B cell (primary cell): ENCODE measurements around the gene RNF113A. TPM values are rescaled to one million over a fixed set of nuclear protein-coding genes. Genes with fewer than 3 reads are reported as not detected.
A peak's percentile ranks its signal among the peaks of the same experiment; 100 is the strongest.

Experiments used
- ATAC-seq: fragments of 200-7000 bp; cut with Tn5 transposase; one replicate; pipeline ENCODE4 v1.10.0; 2021; ENCODE audit warnings: low read depth, mild to moderate bottlenecking, moderate number of reproducible peaks, moderate library complexity
- CTCF ChIA-PET: fragments of 350-600 bp; sonication (Branson Sonifier 250); formaldehyde crosslinking; loops from one replicate; lab custom pipeline; 2021; ENCODE audit warnings: antibody characterized with exemption, inconsistent platforms; lab: Charles Lee
- POLR2A ChIA-PET: fragments of 350-600 bp; sonication (Branson Sonifier 250); formaldehyde crosslinking; loops from one replicate; lab custom pipeline; 2021; ENCODE audit warnings: antibody characterized with exemption; lab: Charles Lee
- DNase-seq: peaks from one replicate; pipeline ENCODE4 v3.0.0; 2013
- H2AFZ ChIP-seq: 2 replicates; pipeline ENCODE4 v1.6.1; 2012; ENCODE audit warnings: mild to moderate bottlenecking, low read depth, low read length; ENCODE audit not compliant: insufficient read depth, poor library complexity, severe bottlenecking
- H3K27ac ChIP-seq, 2 donors: 1 replicate in 1 of 2; 2 replicates in 1 of 2; pipeline ENCODE4 v1.5.1; 2012 to 2013; ENCODE audit warnings: low read length in 2 of 2, mild to moderate bottlenecking in 2 of 2, moderate library complexity in 1 of 2
- H3K27me3 ChIP-seq, 4 experiments: fragments of 200-600 bp in 1 of 4; sonication (generic) in 1 of 4; replicated peaks in 1 of 4; 1 replicate in 2 of 4; 2 replicates in 2 of 4; pipeline versions ENCODE4 v1.6.1 to v1.7.0; 2013 to 2016; ENCODE audit warnings: low read length in 3 of 4, mild to moderate bottlenecking in 2 of 4, mixed read lengths in 1 of 4, moderate library complexity in 1 of 4; ENCODE audit not compliant: insufficient read depth in 4 of 4, control insufficient read depth in 3 of 4; ENCODE audit errors: control extremely low read depth in 1 of 4
- H3K36me3 ChIP-seq, 2 experiments: replicated peaks in 1 of 2; 1 replicate in 1 of 2; 2 replicates in 1 of 2; pipeline versions ENCODE4 v1.6.1 to v1.7.1; 2013; ENCODE audit warnings: low read length in 1 of 2; ENCODE audit not compliant: insufficient read depth in 2 of 2, control insufficient read depth in 1 of 2; ENCODE audit errors: control extremely low read depth in 1 of 2, extremely low read depth in 1 of 2
- H3K4me1 ChIP-seq, 2 donors: fragments of 200-600 bp in 1 of 2; sonication (generic) in 1 of 2; 1 replicate in 1 of 2; 2 replicates in 1 of 2; pipeline versions ENCODE4 v1.5.1 to v1.6.1; 2013 to 2017; ENCODE audit warnings: low read length in 2 of 2; ENCODE audit not compliant: control insufficient read depth in 2 of 2, insufficient read depth in 2 of 2
- H3K4me2 ChIP-seq: replicated peaks from 2 replicates; pipeline ENCODE3; 2012; ENCODE audit warnings: mild to moderate bottlenecking, low read depth, low read length; ENCODE audit not compliant: poor library complexity, severe bottlenecking
- H3K4me3 ChIP-seq, 5 experiments: fragments of 200-600 bp in 1 of 5; sonication (generic) in 1 of 5; 1 replicate in 3 of 5; 2 replicates in 2 of 5; pipeline versions ENCODE4 v1.5.1 to v1.7.0; 2011 to 2016; ENCODE audit warnings: low read length in 4 of 5, mild to moderate bottlenecking in 4 of 5, low read depth in 2 of 5, control low read depth in 1 of 5, moderate library complexity in 1 of 5; ENCODE audit not compliant: insufficient read depth in 1 of 5; ENCODE audit errors: control extremely low read depth in 1 of 5, extremely low read depth in 1 of 5
- H3K79me2 ChIP-seq: fragments of 200-600 bp; sonication (generic); one replicate; pipeline ENCODE4 v1.6.0; 2016; ENCODE audit warnings: low read length; ENCODE audit not compliant: control insufficient read depth, insufficient read depth
- H3K9ac ChIP-seq: fragments of 200-600 bp; sonication (generic); 2 replicates; pipeline ENCODE4 v1.6.1; 2017; ENCODE audit warnings: mild to moderate bottlenecking, low read length, moderate library complexity
- H3K9me3 ChIP-seq, 3 donors: one replicate each; pipeline versions ENCODE4 v1.6.1 to v1.7.1; 2013; ENCODE audit warnings: low read length in 2 of 3; ENCODE audit not compliant: control insufficient read depth in 2 of 3, insufficient read depth in 1 of 3; ENCODE audit errors: control extremely low read depth in 1 of 3
- H4K20me1 ChIP-seq: 2 replicates; pipeline ENCODE4 v1.6.0; 2012; ENCODE audit warnings: mild to moderate bottlenecking, low read length; ENCODE audit not compliant: insufficient read depth, control insufficient read depth, poor library complexity, severe bottlenecking
- H3K27ac Mint-ChIP-seq: one replicate; pipeline ENCODE4 v1.8.0; 2021; ENCODE audit warnings: mixed read lengths
- H3K27me3 Mint-ChIP-seq: one replicate; pipeline ENCODE4 v1.8.0; 2021; ENCODE audit warnings: mixed read lengths
- H3K4me1 Mint-ChIP-seq: one replicate; pipeline ENCODE4 v1.8.0; 2021; ENCODE audit warnings: mixed read lengths
- H3K4me3 Mint-ChIP-seq: one replicate; pipeline ENCODE4 v1.8.0; 2021; ENCODE audit warnings: mixed read lengths
- H3K9me3 Mint-ChIP-seq: one replicate; pipeline ENCODE4 v1.8.0; 2022; ENCODE audit warnings: mixed read lengths; ENCODE audit not compliant: insufficient read depth
- CTCF ChIP-seq: fragments of 200-600 bp; IDR thresholded peaks from one replicate; pipeline ENCODE4 v1.8.0; 2022; ENCODE audit warnings: antibody characterized with exemption, mild to moderate bottlenecking
- EZH2 ChIP-seq: IDR thresholded peaks from 2 replicates; pipeline ENCODE4 v1.6.1; 2012; ENCODE audit warnings: borderline replicate concordance, low read depth, mild to moderate bottlenecking, moderate library complexity, low read length; ENCODE audit not compliant: insufficient read depth, poor library complexity, severe bottlenecking
- WGBS: methylation state at CpG from one replicate; pipeline ENCODE4 v1.1.5; 2013; ENCODE audit warnings: missing lambda C conversion rate; ENCODE audit not compliant: insufficient coverage; 5-methylcytosine and 5-hydroxymethylcytosine counted together
- intact Hi-C: fragments of 100-400 bp; cut with micrococcal nuclease; formaldehyde crosslinking; loops from one replicate; pipeline ENCODE4 v1.10.0; 2022
- polyA plus RNA-seq: library from polyadenylated mRNA; depleted of rRNA; stranded (reverse); fragments of >200 nt; gene quantifications from 2 replicates; pipeline ENCODE4 v1.2.3, GENCODE V29; 2012
- total RNA-seq, 2 donors: library from RNA; stranded (reverse); fragments of 120-200 nt in 1 of 2; gene quantifications; 1 replicate in 1 of 2; 2 replicates in 1 of 2; pipeline versions ENCODE4 v1.2.3 to v1.2.4, GENCODE V29; 2013 to 2022

The RNF113A gene
- total and polyA plus RNA-seq, 2 donors (not counting 1 experiment from before 2014, with no cell fraction given) = 37.2 to 50.6 TPM

DNA sequence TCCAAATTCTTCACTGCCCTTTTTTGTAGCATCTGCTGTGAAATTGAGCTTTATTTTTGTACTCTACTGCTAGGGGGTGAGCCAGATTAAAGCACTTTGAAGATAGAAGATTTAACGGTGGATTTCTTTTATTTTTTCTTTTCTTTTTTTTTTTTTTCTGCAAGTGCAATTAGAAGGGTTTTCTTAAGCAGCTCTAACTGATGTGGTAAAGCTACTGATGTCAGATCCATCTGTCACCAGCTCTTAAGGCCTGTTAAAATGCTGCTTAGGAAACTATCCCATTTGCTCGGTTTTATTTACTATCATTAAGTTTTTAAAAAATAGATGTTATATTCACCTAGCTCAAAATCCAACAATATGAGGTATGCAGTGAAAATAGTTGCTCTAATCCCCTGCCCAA, 7.2 kb upstream of the RNF113A start:
- no peaks in the 10 kb centered on the region for H4K20me1 ChIP-seq
- intact Hi-C loops = no loop called here
- no peak overlapping the region for H3K9ac ChIP-seq
- H3K27me3 ChIP-seq = no peaks in the 10 kb centered on the region
- POLR2A ChIA-PET = interaction anchor here (0.5 kb wide), 1 partner anchor 275 kb away, joined by 6 read pairs; no protein-coding TSS in a partner anchor
- no CpG with 5 or more reads among the region's 2 CpGs for WGBS
- H2AFZ ChIP-seq = no peak overlapping the region
- CTCF ChIA-PET = interaction anchor here (0.7 to 1.0 kb wide), 2 partner anchors 149 to 363 kb away, joined by 3 to 5 read pairs; no protein-coding TSS in a partner anchor
- no peak for ATAC-seq
- no peak overlapping the region for H3K4me3 ChIP-seq
- no peaks in the 10 kb centered on the region for H3K9me3 Mint-ChIP-seq
- H3K27ac Mint-ChIP-seq = no peak overlapping the region
- no peaks in the 10 kb centered on the region for H3K9me3 ChIP-seq
- H3K4me1 Mint-ChIP-seq = peaks cover 12% of the 10 kb centered on the region
- no peak overlapping the region for H3K27ac ChIP-seq
- no peak overlapping the region for H3K4me3 Mint-ChIP-seq
- TF ChIP-seq EZH2 = no peak
- no peaks in the 10 kb centered on the region for H3K79me2 ChIP-seq
- no peak for DNase-seq
- peaks cover 0 to 8% of the 10 kb centered on the region in 2 experiments for H3K36me3 ChIP-seq
- H3K4me1 ChIP-seq = peaks cover 0 to 5% of the 10 kb centered on the region in 2 donors
- H3K27me3 Mint-ChIP-seq = no peaks in the 10 kb centered on the region
- H3K4me2 ChIP-seq = no peak overlapping the region

GRCh38 chrX:119871245-119871598, 311 bp downstream of the RNF113A start:
- POLR2A ChIA-PET = interaction anchor here (0.6 to 2.6 kb wide), 5 partner anchors 13 to 407 kb away, joined by 3 to 13 read pairs (median 5); partner anchors contain the start of genes RPL39 and UPF3B
- TF ChIP-seq EZH2 (no peak), CTCF (no peak)
- under 1% methylated on average over 25 of the region's 26 CpGs for WGBS
- no peaks in the 10 kb centered on the region for H3K9me3 ChIP-seq
- intact Hi-C loops = loop anchor here (1.0 to 5.0 kb wide), 6 partner anchors 18 to 404 kb away; partner anchors contain the start of genes NKAP, RPL39, SEPTIN6 and SLC25A5
- H4K20me1 ChIP-seq = peaks cover 6% of the 10 kb centered on the region
- Mint-ChIP-seq H3K27ac (peak overlapping the region; percentile 100), H3K27me3 (no peaks in the 10 kb centered on the region), H3K4me1 (peaks cover 22% of the 10 kb centered on the region), H3K9me3 (no peaks in the 10 kb centered on the region), H3K4me3 (peak overlapping the region; percentile 98)
- DNase-seq (no peak), ATAC-seq (peak; percentile 51)
- peak overlapping the region; percentile 91 to 94 for H3K27ac ChIP-seq
- H3K36me3 ChIP-seq = peaks cover 0 to 3% of the 10 kb centered on the region in 2 experiments
- H3K9ac ChIP-seq = peak overlapping the region; percentile 89
- peaks cover 7 to 16% of the 10 kb centered on the region in 2 donors for H3K4me1 ChIP-seq
- H3K27me3 ChIP-seq = no peaks in the 10 kb centered on the region
- peak overlapping the region; percentile 64 to 87 (median 79) for H3K4me3 ChIP-seq
- CTCF ChIA-PET = no interaction called here
- H3K79me2 ChIP-seq = peaks cover 27% of the 10 kb centered on the region
- H2AFZ ChIP-seq = peak overlapping the region; percentile 84
- peak overlapping the region; percentile 71 for H3K4me2 ChIP-seq
